ENCODE results near the gene SF1. TPM values are rescaled to one million over a fixed set of nuclear protein-coding genes. Genes with fewer than 3 reads are reported as not detected.

The SF1 gene
- polyA plus RNA-seq, 1 experiment, result 56.8 TPM

DNA sequence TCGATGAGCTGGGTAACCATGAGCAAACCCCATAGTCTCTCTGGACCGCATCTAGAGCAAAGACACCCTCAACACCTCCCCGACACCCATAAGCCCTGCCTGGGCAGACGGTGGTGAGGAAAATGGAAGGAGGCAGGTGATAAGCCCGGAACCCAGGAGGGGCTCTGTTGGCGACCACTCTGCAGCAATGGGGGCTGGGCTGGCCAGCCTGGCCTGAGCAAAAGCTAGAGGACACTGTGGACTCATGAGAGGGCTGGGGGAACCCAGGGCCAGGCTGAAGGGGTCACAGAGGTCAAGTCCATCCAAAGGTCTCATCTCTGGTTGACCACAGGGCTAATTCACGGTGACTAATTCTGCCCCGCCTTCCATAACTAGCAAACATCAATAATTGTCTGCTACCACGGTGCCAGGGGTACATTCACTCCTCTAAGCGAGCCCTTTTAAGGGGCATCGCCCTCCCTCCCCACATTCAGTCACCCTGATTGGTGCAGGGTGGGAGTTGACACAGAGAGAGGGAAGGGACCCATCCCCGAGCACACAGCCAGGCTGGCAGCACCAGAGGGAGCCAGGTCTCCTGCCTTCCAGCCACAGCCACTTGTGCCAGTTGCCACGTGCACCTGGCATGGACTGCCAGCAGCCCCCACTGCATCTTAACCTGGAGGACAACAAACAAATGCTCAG, 22.5 kb downstream of the SF1 start:
- no peak for DNase-seq (ENCODE audit: low read depth, low spot score)
- Histone ChIP-seq H3K27ac (ENCODE audit: low read depth, low read length) (no peak overlapping the region), H3K27me3 (ENCODE audit: control insufficient read depth, insufficient read depth, low read length) (no peaks in the 10 kb centered on the region), H3K4me3 (ENCODE audit: low read depth, low read length) (no peak overlapping the region), H3K9me3 (ENCODE audit: control insufficient read depth, insufficient read depth, low read length) (no peaks in the 10 kb centered on the region; the same call in 1 of the 2 replicates)
- POLR2A ChIA-PET, result no interaction called here
- TF ChIP-seq, protein P1, sequence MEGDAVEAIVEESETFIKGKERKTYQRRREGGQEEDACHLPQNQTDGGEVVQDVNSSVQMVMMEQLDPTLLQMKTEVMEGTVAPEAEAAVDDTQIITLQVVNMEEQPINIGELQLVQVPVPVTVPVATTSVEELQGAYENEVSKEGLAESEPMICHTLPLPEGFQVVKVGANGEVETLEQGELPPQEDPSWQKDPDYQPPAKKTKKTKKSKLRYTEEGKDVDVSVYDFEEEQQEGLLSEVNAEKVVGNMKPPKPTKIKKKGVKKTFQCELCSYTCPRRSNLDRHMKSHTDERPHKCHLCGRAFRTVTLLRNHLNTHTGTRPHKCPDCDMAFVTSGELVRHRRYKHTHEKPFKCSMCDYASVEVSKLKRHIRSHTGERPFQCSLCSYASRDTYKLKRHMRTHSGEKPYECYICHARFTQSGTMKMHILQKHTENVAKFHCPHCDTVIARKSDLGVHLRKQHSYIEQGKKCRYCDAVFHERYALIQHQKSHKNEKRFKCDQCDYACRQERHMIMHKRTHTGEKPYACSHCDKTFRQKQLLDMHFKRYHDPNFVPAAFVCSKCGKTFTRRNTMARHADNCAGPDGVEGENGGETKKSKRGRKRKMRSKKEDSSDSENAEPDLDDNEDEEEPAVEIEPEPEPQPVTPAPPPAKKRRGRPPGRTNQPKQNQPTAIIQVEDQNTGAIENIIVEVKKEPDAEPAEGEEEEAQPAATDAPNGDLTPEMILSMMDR (IDR thresholded peaks at IDR 0.05; ENCODE audit: low read depth, low read length), result no peak
- CTCF ChIA-PET, result no interaction called here

DNA sequence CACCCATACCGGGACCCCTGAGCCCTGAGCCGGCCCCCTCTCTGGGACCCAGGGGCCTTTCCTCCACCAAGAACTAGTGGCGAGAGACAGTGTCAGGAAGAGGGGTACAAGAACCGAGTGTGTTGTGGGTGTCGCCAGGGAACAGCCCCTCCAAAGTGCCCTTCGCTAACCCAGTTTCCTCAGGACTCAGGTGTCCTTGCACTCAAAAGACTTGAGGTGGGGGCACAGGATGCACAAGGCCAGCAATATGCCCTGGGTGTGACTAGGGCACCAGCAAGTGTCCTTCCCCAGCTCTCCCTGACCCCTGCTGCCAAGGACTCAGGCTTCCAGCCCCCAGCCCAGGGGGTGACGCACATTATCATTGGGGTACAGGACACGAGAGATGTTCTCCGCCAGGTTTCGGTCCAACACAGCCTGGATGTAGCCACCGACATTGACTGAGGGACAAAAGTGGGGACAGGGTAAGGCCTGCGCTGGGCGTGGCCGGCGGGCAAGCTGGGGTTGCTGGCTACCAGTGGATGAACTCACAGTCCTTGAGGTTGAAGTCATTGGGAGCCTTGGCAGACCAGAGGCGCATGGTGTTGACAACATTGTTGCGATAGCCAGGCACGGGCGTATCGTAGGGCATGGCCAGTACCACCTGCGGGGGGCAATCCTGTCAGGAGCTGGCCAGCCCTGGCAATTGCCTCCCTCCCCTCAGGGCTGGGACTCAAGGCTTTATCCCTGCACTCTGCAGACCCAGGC, 23.3 kb downstream of the SF1 start:
- CTCF ChIA-PET, result no interaction called here
- H3K27ac ChIP-seq (ENCODE audit: low read depth, low read length), result no peak overlapping the region
- no peaks in the 10 kb centered on the region for H3K27me3 ChIP-seq (ENCODE audit: control insufficient read depth, insufficient read depth, low read length)
- no peaks in the 10 kb centered on the region; the same call in 1 of the 2 replicates for H3K9me3 ChIP-seq (ENCODE audit: control insufficient read depth, insufficient read depth, low read length)
- POLR2A ChIA-PET, result no interaction called here
- H3K4me3 ChIP-seq (ENCODE audit: low read depth, low read length), result no peak overlapping the region
- TF ChIP-seq, protein P1 (IDR thresholded peaks at IDR 0.05; ENCODE audit: low read depth, low read length), result no peak
- no peak for DNase-seq (ENCODE audit: low read depth, low spot score)

DNA sequence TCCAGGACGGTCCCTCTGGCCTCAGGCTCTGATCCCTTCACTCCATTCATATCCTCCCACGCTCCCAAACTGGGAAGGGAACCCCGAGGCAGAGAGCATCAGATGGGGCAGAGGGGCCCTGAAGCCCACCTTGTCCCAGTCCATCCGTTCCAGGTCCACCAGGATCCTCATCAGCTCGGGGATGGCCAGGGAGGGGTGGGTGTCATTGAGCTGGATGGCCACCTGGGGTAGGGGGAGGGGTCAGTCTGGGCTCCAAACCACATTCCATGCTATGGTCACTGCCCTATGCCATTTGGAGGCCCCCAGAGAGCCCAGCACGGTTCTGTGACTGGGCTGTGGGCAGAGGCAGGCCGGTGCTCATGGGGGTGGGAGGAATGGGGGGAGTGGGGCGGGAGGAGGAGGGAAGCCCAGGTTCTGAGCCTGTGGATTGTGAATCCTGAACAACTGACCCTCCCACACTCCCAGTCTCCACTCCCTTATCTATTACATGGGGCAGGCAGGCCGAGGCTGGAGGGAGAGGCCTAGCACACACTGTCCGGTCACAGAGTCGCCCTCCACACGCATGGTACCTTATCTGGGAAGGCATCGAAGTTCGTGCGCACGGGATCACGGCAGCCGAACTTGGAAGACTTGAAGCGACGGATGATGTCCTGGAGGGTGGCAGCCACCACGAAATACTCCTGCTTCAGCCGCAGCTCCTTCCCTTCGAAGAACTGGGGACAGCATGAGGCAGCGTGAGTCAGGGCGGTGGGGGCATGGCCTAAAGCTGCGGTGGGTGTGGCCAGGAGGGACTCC, 24.0 kb downstream of the SF1 start:
- no peak for DNase-seq (ENCODE audit: low read depth, low spot score)
- no peaks in the 10 kb centered on the region; the same call in 1 of the 2 replicates for H3K9me3 ChIP-seq (ENCODE audit: control insufficient read depth, insufficient read depth, low read length)
- POLR2A ChIA-PET, result no interaction called here
- TF ChIP-seq, protein P1 (IDR thresholded peaks at IDR 0.05; ENCODE audit: low read depth, low read length), result no peak
- CTCF ChIA-PET, result no interaction called here
- H3K27ac ChIP-seq (ENCODE audit: low read depth, low read length), result no peak overlapping the region
- H3K27me3 ChIP-seq (ENCODE audit: control insufficient read depth, insufficient read depth, low read length), result no peaks in the 10 kb centered on the region
- H3K4me3 ChIP-seq (ENCODE audit: low read depth, low read length), result no peak overlapping the region

DNA sequence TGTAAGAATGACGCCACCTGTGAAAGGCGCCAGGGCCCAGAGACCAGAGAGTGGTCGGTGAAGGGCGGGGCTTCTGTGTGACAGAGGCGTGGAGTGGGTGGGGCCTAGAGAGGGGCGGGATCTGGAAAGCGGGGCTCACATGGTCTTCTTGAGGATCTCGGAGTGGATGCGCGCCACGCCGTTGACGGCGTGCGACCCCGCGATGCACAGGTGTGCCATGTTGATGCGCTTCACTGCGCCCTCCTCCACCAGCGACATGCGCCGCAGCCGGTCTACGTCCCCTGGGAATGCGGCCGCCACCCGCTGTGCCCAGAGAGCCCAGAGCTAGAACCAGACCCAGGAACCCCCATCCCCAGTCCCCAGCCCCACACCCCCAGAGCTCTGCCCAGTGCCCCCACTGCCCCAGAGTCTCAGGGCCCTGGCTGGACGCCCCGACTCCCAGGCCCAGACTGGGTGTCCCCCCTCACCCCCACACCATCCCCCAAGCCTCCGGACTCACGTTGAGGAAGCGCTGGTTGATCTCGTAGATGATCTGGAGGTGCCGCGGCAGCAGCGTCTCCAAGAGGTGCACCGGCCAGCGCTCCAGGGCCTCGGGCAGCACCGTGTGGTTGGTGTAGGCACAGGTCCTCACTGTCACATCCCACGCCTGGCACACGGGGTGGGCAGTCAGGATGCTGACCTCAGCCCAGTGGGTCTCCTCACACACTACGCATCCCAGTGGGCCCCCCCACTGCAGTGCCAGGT, 24.8 kb downstream of the SF1 start:
- H3K4me3 ChIP-seq (ENCODE audit: low read depth, low read length), result no peak overlapping the region
- ChIA-PET CTCF (interaction anchor here (1.3 kb wide), 1 partner anchor 11 kb away, joined by 4 read pairs; no protein-coding TSS in a partner anchor), POLR2A (no interaction called here)
- TF ChIP-seq, protein P1 (IDR thresholded peaks at IDR 0.05; ENCODE audit: low read depth, low read length), result no peak
- H3K27ac ChIP-seq (ENCODE audit: low read depth, low read length), result no peak overlapping the region
- no peaks in the 10 kb centered on the region for H3K27me3 ChIP-seq (ENCODE audit: control insufficient read depth, insufficient read depth, low read length)
- no peaks in the 10 kb centered on the region; the same call in 1 of the 2 replicates for H3K9me3 ChIP-seq (ENCODE audit: control insufficient read depth, insufficient read depth, low read length)
- no peak for DNase-seq (ENCODE audit: low read depth, low spot score)
